Measurements from ENCODE around the gene KCNE4.

Gene KCNE4

DNA sequence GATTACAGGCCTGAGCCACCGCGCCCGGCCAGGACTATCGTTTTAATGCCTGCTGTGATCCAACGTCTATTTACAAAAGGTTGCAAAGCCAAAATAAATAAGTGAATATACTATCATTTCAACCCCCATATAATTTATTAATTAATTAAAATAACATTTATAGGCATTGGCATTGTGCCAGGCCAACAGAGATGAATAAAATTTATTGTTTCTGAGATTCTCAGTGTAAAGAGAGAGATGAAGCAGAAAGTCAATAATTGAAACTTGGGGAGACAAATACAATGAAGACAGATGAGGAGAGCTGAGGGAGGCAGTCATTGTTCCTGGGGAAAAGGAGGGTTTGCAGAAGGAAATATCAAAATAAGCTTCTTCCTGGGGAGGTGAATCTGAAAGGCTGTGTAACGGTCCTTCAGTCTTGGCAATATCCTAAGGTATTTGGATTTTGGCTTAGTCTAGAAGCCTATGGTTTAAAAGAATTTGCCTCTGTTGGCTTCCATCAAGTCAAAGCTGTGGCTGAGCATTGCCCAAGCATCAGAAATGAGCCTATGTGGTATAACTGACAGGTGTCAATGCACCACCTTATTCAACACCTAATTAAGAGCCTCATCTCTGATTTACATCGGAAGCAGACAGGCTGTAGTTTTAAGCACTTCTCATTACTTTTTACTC is 31.5 kb downstream of the KCNE4 start:
- no peak for DNase-seq (ENCODE audit: insufficient read length, low spot score)
- FAIRE-seq, result no peak
- TF ChIP-seq, protein P1, sequence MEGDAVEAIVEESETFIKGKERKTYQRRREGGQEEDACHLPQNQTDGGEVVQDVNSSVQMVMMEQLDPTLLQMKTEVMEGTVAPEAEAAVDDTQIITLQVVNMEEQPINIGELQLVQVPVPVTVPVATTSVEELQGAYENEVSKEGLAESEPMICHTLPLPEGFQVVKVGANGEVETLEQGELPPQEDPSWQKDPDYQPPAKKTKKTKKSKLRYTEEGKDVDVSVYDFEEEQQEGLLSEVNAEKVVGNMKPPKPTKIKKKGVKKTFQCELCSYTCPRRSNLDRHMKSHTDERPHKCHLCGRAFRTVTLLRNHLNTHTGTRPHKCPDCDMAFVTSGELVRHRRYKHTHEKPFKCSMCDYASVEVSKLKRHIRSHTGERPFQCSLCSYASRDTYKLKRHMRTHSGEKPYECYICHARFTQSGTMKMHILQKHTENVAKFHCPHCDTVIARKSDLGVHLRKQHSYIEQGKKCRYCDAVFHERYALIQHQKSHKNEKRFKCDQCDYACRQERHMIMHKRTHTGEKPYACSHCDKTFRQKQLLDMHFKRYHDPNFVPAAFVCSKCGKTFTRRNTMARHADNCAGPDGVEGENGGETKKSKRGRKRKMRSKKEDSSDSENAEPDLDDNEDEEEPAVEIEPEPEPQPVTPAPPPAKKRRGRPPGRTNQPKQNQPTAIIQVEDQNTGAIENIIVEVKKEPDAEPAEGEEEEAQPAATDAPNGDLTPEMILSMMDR (IDR thresholded peaks at IDR 0.05; ENCODE audit: insufficient read depth, missing control alignments), result no peak

DNA sequence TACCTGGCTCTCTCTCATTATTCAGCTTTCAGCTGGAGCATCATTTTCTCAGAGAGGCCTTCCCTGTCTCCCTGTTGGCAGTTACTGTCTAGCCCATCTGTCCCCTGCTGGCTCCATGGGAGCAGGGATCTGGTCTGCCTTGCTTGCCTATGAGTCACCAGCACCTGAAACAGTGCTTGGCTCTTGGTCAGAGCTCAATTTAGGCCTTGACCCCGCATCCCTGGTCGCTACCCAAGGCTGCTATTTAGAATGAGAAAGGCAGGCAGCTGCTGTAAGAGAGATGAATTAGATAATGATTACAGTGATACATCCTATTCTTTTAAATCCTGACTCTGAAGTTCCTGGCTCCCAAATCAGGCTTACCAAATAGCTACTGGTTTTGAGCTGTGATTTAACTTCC is 32.9 kb downstream of the KCNE4 start:
- no peak for FAIRE-seq
- no peak for DNase-seq (ENCODE audit: insufficient read length, low spot score)
- TF ChIP-seq, protein P1 (IDR thresholded peaks at IDR 0.05; ENCODE audit: insufficient read depth, missing control alignments), result no peak

DNA sequence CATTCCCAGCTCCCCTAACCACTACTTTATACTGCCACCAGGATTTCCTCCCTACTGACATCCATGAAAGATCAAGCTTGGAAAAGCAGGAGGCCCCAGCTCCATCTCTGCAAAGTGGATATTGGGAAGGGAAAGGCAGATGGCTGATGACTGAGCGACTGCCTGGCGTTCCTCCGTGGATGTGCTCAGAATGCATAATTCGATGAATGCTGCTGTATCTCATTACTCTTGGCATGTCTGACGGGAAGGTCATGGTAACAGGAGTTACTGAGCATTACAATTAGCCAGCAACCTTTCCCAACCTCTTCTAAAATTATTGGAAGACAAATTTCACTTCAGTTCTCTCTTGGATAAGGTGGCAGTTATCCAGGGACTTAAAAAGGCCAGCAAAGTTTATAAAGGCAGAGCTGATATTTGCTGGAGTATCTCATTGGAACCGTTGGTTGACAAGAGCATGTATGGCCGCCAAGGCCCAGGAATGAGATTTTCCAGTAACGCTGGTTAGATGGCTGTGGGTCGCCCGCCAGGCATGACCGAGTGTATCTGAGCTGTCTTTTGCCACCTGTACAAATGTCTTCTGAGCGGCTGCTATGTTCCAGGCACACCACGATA is 34.5 kb downstream of the KCNE4 start:
- TF ChIP-seq, protein P1 (IDR thresholded peaks at IDR 0.05; ENCODE audit: insufficient read depth, missing control alignments), result no peak
- DNase-seq (ENCODE audit: insufficient read length, low spot score), result no peak
- no peak for FAIRE-seq

DNA sequence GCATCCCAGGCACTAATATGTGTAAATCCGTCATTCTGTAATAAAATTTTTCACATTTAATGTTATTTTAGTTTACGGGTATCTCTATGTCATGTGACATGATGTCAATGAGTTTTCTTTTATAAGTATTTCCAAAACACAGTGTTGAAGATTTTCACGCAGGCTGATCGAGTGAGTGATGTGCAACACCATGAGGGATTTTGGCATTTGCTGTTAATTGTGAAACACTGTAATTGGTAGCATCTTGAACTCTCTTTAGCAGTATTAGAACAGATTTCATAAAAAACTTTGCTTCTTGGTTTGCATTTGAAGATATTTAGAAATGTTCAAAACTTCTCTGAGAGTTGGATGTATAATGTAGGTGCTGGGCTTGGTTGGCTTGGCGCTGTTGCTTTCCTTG is 35.5 kb downstream of the KCNE4 start:
- TF ChIP-seq, protein P1 (IDR thresholded peaks at IDR 0.05; ENCODE audit: insufficient read depth, missing control alignments), result no peak
- DNase-seq (ENCODE audit: insufficient read length, low spot score) (no peak), FAIRE-seq (no peak)

DNA sequence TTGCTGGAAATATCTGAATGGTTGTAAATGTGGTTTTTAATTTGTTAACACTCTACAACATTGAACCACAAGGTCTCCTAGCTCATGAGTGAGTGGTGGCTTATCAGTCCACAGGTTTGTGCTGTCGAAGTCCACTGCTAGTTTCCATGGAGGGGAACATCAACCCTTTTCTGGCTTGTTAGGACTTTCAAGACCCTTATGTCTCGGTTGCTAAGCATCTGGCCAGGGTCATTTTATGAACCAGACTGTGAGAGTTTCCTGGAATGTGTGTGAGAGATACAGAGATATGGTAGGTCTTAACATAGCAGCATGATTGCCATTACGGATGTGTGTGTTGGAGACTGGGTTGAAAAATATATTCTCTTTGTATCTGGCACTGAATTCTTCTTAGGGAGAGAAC is 36.9 kb downstream of the KCNE4 start:
- FAIRE-seq (no peak), DNase-seq (ENCODE audit: insufficient read length, low spot score) (no peak)
- TF ChIP-seq, protein P1 (IDR thresholded peaks at IDR 0.05; ENCODE audit: insufficient read depth, missing control alignments), result no peak

DNA sequence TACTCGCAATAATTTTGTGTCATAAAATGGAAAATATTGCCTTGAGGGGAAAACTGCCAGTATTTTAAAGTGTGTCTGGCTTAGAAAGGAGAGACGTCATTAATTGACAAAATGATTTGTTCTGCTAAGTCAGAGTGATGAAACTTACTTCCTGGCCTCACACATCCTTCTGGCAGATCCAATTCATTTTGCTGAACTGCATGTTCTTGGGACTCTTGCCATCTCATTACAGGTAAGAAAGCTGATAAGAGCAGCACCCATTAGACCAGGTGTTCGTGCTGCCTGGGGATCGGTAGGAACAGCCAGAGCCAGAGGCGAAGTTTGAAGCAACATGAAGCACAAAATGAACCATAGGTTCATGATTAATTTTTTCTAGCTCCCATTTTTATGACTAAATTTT is 38.0 kb downstream of the KCNE4 start:
- no peak for FAIRE-seq
- no peak for DNase-seq (ENCODE audit: insufficient read length, low spot score)
- TF ChIP-seq, protein P1 (IDR thresholded peaks at IDR 0.05; ENCODE audit: insufficient read depth, missing control alignments), result no peak

DNA sequence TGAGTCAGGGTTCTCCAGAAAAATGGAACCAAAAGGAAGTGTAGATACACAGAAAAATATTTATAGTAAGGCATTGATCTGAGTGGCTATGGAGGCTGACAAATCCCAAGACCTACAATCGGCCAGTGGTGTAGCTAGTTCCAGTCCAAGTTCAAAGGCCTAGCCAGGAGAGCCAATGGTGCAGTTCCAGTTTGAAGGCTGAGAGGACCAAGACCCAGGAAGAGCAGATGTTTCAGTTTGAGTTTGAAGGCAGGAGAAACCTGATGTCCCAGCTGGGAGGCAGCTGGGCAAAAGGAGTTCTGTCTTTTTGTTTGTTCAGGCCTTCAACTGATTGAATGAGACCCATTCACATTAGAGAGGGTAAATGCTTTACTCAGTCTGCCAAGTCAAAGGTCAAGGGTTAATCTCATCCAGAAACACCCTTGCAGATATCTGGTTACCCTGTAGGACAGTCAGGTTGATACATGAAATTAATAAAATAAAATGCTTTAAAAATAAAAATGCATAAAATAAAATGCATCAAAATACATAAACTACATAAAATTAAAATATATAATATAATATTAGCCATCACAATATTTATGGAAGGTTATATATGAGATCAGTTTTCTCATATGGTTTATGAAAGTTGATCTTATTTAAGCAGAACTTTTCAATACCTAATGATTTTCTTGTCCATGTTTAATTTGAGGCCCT is 38.7 kb downstream of the KCNE4 start:
- TF ChIP-seq, protein P1 (IDR thresholded peaks at IDR 0.05; ENCODE audit: insufficient read depth, missing control alignments), result no peak
- no peak for FAIRE-seq
- DNase-seq (ENCODE audit: insufficient read length, low spot score), result no peak
